ENCODE data around the gene SLC39A10.

The SLC39A10 gene

DNA sequence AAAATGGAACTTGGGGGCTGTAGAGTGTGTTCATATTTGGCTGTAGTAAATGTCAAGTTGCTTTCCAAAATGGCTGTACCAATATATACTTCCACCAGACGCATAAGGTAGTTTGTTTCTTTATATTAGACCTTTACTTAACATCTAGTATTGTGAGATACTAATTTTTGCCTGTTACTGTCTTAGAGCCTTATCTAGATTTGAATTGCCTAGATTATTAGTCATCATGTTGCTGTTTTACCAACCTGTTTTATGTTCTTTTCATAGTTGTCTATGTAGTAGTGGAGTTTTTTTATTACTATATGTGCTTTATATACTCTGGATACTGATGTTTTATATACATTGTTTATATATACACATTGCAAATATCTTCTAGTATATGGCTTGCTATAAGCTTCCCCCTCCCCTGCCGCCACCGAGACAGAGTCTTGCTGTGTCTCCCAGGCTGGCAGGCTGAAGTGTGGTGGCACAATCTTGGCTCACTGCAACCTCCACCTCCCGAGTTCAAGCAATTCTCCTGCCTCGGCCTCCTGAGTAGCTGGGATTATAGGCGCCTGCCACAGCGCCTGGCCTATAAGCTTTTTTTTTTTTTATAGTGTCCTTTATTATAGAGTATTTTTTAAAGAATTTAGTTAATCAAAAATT lies 18.9 kb downstream of the SLC39A10 start:
- Histone ChIP-seq H4K8ac (ENCODE audit: low read depth, low read length) (no peak overlapping the region), H3K4ac (ENCODE audit: low read length) (no peak overlapping the region), H2BK12ac (ENCODE audit: low read length) (no peak overlapping the region), H2BK120ac (ENCODE audit: low read depth, low read length) (no peak overlapping the region), H4K91ac (ENCODE audit: low read depth, low read length, poor library complexity) (no peak overlapping the region), H2AK5ac (ENCODE audit: low read depth, low read length) (no peak overlapping the region), H3K18ac (ENCODE audit: low read length) (no peak overlapping the region), H3K36me3 (replicated peaks in 1 of 2; ENCODE audit: control insufficient read depth in 2 of 2, insufficient read depth in 2 of 2, low read length in 2 of 2) (peaks cover 5 to 27% of the 10 kb centered on the region in 2 donors), H2AFZ (ENCODE audit: low read length) (no peak overlapping the region), H3K4me1 (ENCODE audit: control insufficient read depth in 2 of 2, insufficient read depth in 1 of 2, low read depth in 1 of 2, low read length in 2 of 2) (no peaks in the 10 kb centered on the region), H2BK5ac (ENCODE audit: low read length) (no peak overlapping the region), H3K14ac (ENCODE audit: low read length) (no peak overlapping the region), H3K27ac (replicated peaks; ENCODE audit: low read length) (no peak overlapping the region), H3K4me3 (ENCODE audit: low read length in 2 of 2) (no peak overlapping the region), H3K4me2 (ENCODE audit: insufficient read depth, low read length, poor library complexity, severe bottlenecking) (no peak overlapping the region), H3K79me1 (ENCODE audit: low read depth, low read length) (no peaks in the 10 kb centered on the region), H3K27me3 (ENCODE audit: control insufficient read depth in 3 of 3, insufficient read depth in 3 of 3, low read depth in 1 of 3, low read length in 3 of 3) (no peaks in the 10 kb centered on the region), H3K23ac (ENCODE audit: low read depth, low read length, poor library complexity) (no peak overlapping the region), H2BK15ac (ENCODE audit: low read length) (no peak overlapping the region), H3K9me3 (replicated peaks in 1 of 2; ENCODE audit: control insufficient read depth in 2 of 2, insufficient read depth in 1 of 2, low read depth in 1 of 2, low read length in 2 of 2) (peaks cover 3 to 6% of the 10 kb centered on the region in 2 donors), H3K9ac (ENCODE audit: low read depth, low read length, poor library complexity) (no peak overlapping the region)
- DNase-seq (ENCODE audit: low spot score), result no peak
- no CpG with 5 or more reads among the region's 7 CpGs for WGBS, 2 donors (ENCODE audit: extremely low coverage in 2 of 2, insufficient read length in 2 of 2, insufficient replicate concordance in 1 of 2)

DNA sequence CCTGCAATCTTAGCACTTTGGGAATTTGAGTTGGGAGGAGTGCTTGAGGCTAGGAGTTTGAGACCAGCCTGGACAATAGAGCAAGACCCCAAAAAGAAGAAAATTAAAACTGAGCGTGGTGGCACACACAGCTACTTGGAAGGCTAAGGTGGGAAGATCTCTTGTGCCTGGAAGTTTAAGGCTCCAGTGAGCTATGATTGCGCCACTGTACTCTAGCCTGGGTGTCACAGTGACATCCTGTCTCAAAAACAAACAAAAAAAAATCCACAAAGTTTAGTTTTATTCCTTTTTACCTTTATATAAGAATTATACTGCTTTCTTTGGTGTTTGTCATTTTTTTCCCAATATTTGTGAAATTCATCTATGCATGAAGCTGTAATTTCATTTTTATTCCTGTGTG lies 20.3 kb downstream of the SLC39A10 start:
- H2BK5ac ChIP-seq (ENCODE audit: low read length), result no peak overlapping the region
- H3K18ac ChIP-seq (ENCODE audit: low read length), result no peak overlapping the region
- no CpG with 5 or more reads among the region's 2 CpGs for WGBS, 2 donors (ENCODE audit: extremely low coverage in 2 of 2, insufficient read length in 2 of 2, insufficient replicate concordance in 1 of 2)
- no peaks in the 10 kb centered on the region for H3K4me1 ChIP-seq (ENCODE audit: control insufficient read depth in 2 of 2, insufficient read depth in 1 of 2, low read depth in 1 of 2, low read length in 2 of 2)
- no peak for DNase-seq (ENCODE audit: low spot score)
- H3K4ac ChIP-seq (ENCODE audit: low read length), result no peak overlapping the region
- no peaks in the 10 kb centered on the region for H3K27me3 ChIP-seq (ENCODE audit: control insufficient read depth in 3 of 3, insufficient read depth in 3 of 3, low read depth in 1 of 3, low read length in 3 of 3)
- H3K9me3 ChIP-seq (replicated peaks in 1 of 2; ENCODE audit: control insufficient read depth in 2 of 2, insufficient read depth in 1 of 2, low read depth in 1 of 2, low read length in 2 of 2), result peaks cover 3 to 6% of the 10 kb centered on the region in 2 donors
- H2BK12ac ChIP-seq (ENCODE audit: low read length), result no peak overlapping the region
- H3K9ac ChIP-seq (ENCODE audit: low read depth, low read length, poor library complexity), result no peak overlapping the region
- no peak overlapping the region for H2BK120ac ChIP-seq (ENCODE audit: low read depth, low read length)
- no peak overlapping the region for H2AFZ ChIP-seq (ENCODE audit: low read length)
- no peak overlapping the region for H2BK15ac ChIP-seq (ENCODE audit: low read length)
- no peak overlapping the region for H2AK5ac ChIP-seq (ENCODE audit: low read depth, low read length)
- H3K79me1 ChIP-seq (ENCODE audit: low read depth, low read length), result no peaks in the 10 kb centered on the region
- H3K27ac ChIP-seq (replicated peaks; ENCODE audit: low read length), result no peak overlapping the region
- no peak overlapping the region for H4K91ac ChIP-seq (ENCODE audit: low read depth, low read length, poor library complexity)
- H4K8ac ChIP-seq (ENCODE audit: low read depth, low read length), result no peak overlapping the region
- no peak overlapping the region for H3K14ac ChIP-seq (ENCODE audit: low read length)
- H3K4me2 ChIP-seq (ENCODE audit: insufficient read depth, low read length, poor library complexity, severe bottlenecking), result no peak overlapping the region
- H3K4me3 ChIP-seq (ENCODE audit: low read length in 2 of 2), result no peak overlapping the region
- no peak overlapping the region for H3K23ac ChIP-seq (ENCODE audit: low read depth, low read length, poor library complexity)
- H3K36me3 ChIP-seq (replicated peaks in 1 of 2; ENCODE audit: control insufficient read depth in 2 of 2, insufficient read depth in 2 of 2, low read length in 2 of 2), result peaks cover 5 to 33% of the 10 kb centered on the region in 2 donors

DNA sequence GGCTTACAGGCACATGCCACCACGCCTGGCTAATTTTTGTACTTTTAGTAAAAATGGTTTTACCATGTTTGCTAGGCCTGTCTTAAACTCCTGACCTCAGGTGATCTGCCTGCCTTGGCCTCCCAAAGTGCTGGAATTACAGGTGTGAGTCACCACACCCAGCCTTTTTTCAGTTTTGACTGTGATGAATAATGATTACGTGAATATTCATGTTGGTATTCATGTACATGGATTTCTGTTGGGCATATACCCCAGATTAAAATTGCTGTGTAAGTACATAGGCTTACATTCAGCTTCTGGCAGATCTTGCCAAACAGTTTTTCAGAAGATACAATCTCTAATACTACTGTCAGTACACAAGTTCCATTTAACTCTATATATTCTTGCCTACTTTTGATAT lies 20.9 kb downstream of the SLC39A10 start:
- Histone ChIP-seq H2AFZ (ENCODE audit: low read length) (no peak overlapping the region), H2BK12ac (ENCODE audit: low read length) (no peak overlapping the region), H3K4me3 (ENCODE audit: low read length in 2 of 2) (no peak overlapping the region), H3K14ac (ENCODE audit: low read length) (no peak overlapping the region), H3K4me2 (ENCODE audit: insufficient read depth, low read length, poor library complexity, severe bottlenecking) (no peak overlapping the region), H3K27me3 (ENCODE audit: control insufficient read depth in 3 of 3, insufficient read depth in 3 of 3, low read depth in 1 of 3, low read length in 3 of 3) (no peaks in the 10 kb centered on the region), H2BK5ac (ENCODE audit: low read length) (no peak overlapping the region), H3K36me3 (replicated peaks in 1 of 2; ENCODE audit: control insufficient read depth in 2 of 2, insufficient read depth in 2 of 2, low read length in 2 of 2) (peaks cover 5 to 38% of the 10 kb centered on the region in 2 donors), H3K9me3 (replicated peaks in 1 of 2; ENCODE audit: control insufficient read depth in 2 of 2, insufficient read depth in 1 of 2, low read depth in 1 of 2, low read length in 2 of 2) (peaks cover 3 to 6% of the 10 kb centered on the region in 2 donors), H3K9ac (ENCODE audit: low read depth, low read length, poor library complexity) (no peak overlapping the region), H3K18ac (ENCODE audit: low read length) (no peak overlapping the region), H4K8ac (ENCODE audit: low read depth, low read length) (no peak overlapping the region), H2BK15ac (ENCODE audit: low read length) (no peak overlapping the region), H2BK120ac (ENCODE audit: low read depth, low read length) (no peak overlapping the region), H3K79me1 (ENCODE audit: low read depth, low read length) (no peaks in the 10 kb centered on the region), H3K4ac (ENCODE audit: low read length) (no peak overlapping the region), H3K27ac (replicated peaks; ENCODE audit: low read length) (no peak overlapping the region), H3K4me1 (ENCODE audit: control insufficient read depth in 2 of 2, insufficient read depth in 1 of 2, low read depth in 1 of 2, low read length in 2 of 2) (no peaks in the 10 kb centered on the region), H4K91ac (ENCODE audit: low read depth, low read length, poor library complexity) (no peak overlapping the region), H2AK5ac (ENCODE audit: low read depth, low read length) (no peak overlapping the region), H3K23ac (ENCODE audit: low read depth, low read length, poor library complexity) (no peak overlapping the region)
- no peak for DNase-seq (ENCODE audit: low spot score)
- WGBS, 2 donors (ENCODE audit: extremely low coverage in 2 of 2, insufficient read length in 2 of 2, insufficient replicate concordance in 1 of 2), result no CpG with 5 or more reads among the region's 2 CpGs

DNA sequence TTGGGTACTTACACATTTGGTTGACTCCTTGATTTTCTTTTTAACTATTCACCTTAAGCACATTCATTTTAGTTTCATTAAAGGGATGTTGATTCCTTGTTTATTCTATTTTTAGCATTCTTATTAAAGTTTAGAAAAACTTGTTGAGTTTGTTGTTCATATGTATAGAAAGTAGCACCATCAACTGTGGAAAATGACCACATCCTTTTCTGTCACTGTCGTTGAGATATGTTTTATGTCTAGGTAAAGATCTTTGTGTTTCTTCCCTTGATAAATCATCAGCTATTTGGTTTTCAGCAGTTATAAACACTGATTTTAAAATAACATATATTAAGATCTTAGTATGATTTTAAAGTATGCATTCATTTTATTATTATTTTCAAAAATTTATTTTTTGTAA lies 25.1 kb downstream of the SLC39A10 start:
- H3K4me1 ChIP-seq (ENCODE audit: control insufficient read depth in 2 of 2, insufficient read depth in 1 of 2, low read depth in 1 of 2, low read length in 2 of 2), result peaks cover 0 to 2% of the 10 kb centered on the region in 2 donors
- H2BK12ac ChIP-seq (ENCODE audit: low read length), result no peak overlapping the region
- no peak overlapping the region for H3K4ac ChIP-seq (ENCODE audit: low read length)
- no peak overlapping the region for H2BK15ac ChIP-seq (ENCODE audit: low read length)
- peaks cover 3 to 6% of the 10 kb centered on the region in 2 donors for H3K9me3 ChIP-seq (replicated peaks in 1 of 2; ENCODE audit: control insufficient read depth in 2 of 2, insufficient read depth in 1 of 2, low read depth in 1 of 2, low read length in 2 of 2)
- H3K18ac ChIP-seq (ENCODE audit: low read length), result no peak overlapping the region
- H3K23ac ChIP-seq (ENCODE audit: low read depth, low read length, poor library complexity), result no peak overlapping the region
- H3K27me3 ChIP-seq (ENCODE audit: control insufficient read depth in 3 of 3, insufficient read depth in 3 of 3, low read depth in 1 of 3, low read length in 3 of 3), result no peaks in the 10 kb centered on the region
- H2AK5ac ChIP-seq (ENCODE audit: low read depth, low read length), result no peak overlapping the region
- no peak overlapping the region for H4K8ac ChIP-seq (ENCODE audit: low read depth, low read length)
- no peak overlapping the region for H3K9ac ChIP-seq (ENCODE audit: low read depth, low read length, poor library complexity)
- DNase-seq (ENCODE audit: low spot score), result no peak
- no peak overlapping the region for H2BK120ac ChIP-seq (ENCODE audit: low read depth, low read length)
- no peak overlapping the region for H3K4me3 ChIP-seq (ENCODE audit: low read length in 2 of 2)
- H3K27ac ChIP-seq (replicated peaks; ENCODE audit: low read length), result no peak overlapping the region
- no peaks in the 10 kb centered on the region for H3K79me1 ChIP-seq (ENCODE audit: low read depth, low read length)
- no peak overlapping the region for H2BK5ac ChIP-seq (ENCODE audit: low read length)
- no peak overlapping the region for H3K4me2 ChIP-seq (ENCODE audit: insufficient read depth, low read length, poor library complexity, severe bottlenecking)
- no peak overlapping the region for H4K91ac ChIP-seq (ENCODE audit: low read depth, low read length, poor library complexity)
- WGBS, 2 donors (ENCODE audit: extremely low coverage in 2 of 2, insufficient read length in 2 of 2, insufficient replicate concordance in 1 of 2), result no CpG with 5 or more reads among the region's 1 CpG
- peaks cover 5 to 48% of the 10 kb centered on the region in 2 donors for H3K36me3 ChIP-seq (replicated peaks in 1 of 2; ENCODE audit: control insufficient read depth in 2 of 2, insufficient read depth in 2 of 2, low read length in 2 of 2)
- H2AFZ ChIP-seq (ENCODE audit: low read length), result no peak overlapping the region
- no peak overlapping the region for H3K14ac ChIP-seq (ENCODE audit: low read length)
